A673 (cell line): ENCODE measurements around the gene KLF12. TPM values are rescaled to one million over a fixed set of nuclear protein-coding genes. Genes with fewer than 3 reads are reported as not detected.

Experiments
- BruUV-seq: library from RNA; stranded (reverse); fragments of 400-500 nt; replicated peaks from 2 replicates; lab custom pipeline; 2021; lab: Mats Ljungman, UMichigan
- CTCF ChIA-PET: fragments of 300-600 bp; sonication (Branson Sonifier 250); formaldehyde crosslinking; loops from one replicate; lab custom pipeline; 2022; ENCODE audit warnings: antibody characterized with exemption; lab: Charles Lee
- POLR2A ChIA-PET: fragments of 300-600 bp; sonication (Branson Sonifier 250); formaldehyde crosslinking; loops from one replicate; lab custom pipeline; 2022; ENCODE audit warnings: antibody characterized with exemption; ENCODE audit not compliant: low non-redundant PET; lab: Charles Lee
- DNase-seq: peaks from one replicate; pipeline ENCODE4 v3.0.0-alpha.2; 2015; ENCODE audit warnings: low spot score
- H3K27ac ChIP-seq: fragments of 200-600 bp; sonication (generic); 2 replicates; pipeline ENCODE4 v1.5.1; 2016; ENCODE audit warnings: mixed run types, low read depth, mild to moderate bottlenecking, mixed read lengths, antibody characterized with exemption, low read length; ENCODE audit not compliant: poor library complexity, severe bottlenecking
- H3K27me3 ChIP-seq: fragments of 200-600 bp; sonication (generic); replicated peaks from 2 replicates; pipeline ENCODE4 v1.6.1; 2017; ENCODE audit warnings: mixed run types, low read depth, mild to moderate bottlenecking, mixed read lengths, antibody characterized with exemption, low read length; ENCODE audit not compliant: insufficient read depth, poor library complexity
- H3K36me3 ChIP-seq: fragments of 200-600 bp; sonication (generic); 2 replicates; pipeline ENCODE4 v1.6.1; 2016; ENCODE audit warnings: mixed run types, mild to moderate bottlenecking, mixed read lengths, antibody characterized with exemption, low read length; ENCODE audit not compliant: insufficient read depth, poor library complexity, severe bottlenecking
- H3K4me1 ChIP-seq: fragments of 200-600 bp; sonication (generic); 2 replicates; pipeline ENCODE4 v1.6.1; 2017; ENCODE audit warnings: mixed run types, mild to moderate bottlenecking, mixed read lengths, antibody characterized with exemption, low read length; ENCODE audit not compliant: insufficient read depth, poor library complexity, severe bottlenecking
- H3K4me3 ChIP-seq: fragments of 200-600 bp; sonication (generic); 2 replicates; pipeline ENCODE4 v1.5.1; 2016; ENCODE audit warnings: low read depth, mixed run types, mild to moderate bottlenecking, mixed read lengths, low read length; ENCODE audit not compliant: poor library complexity, severe bottlenecking
- H3K9me3 ChIP-seq: fragments of 200-600 bp; sonication (generic); 2 replicates; pipeline ENCODE4 v1.6.1; 2016; ENCODE audit warnings: mixed run types, low read depth, mild to moderate bottlenecking, mixed read lengths, antibody characterized with exemption, low read length; ENCODE audit not compliant: poor library complexity, severe bottlenecking
- CTCF ChIP-seq: fragments of 300-800, 200-600 bp; sonication (generic); conservative IDR thresholded peaks from 2 replicates; pipeline ENCODE4 v1.5.1; 2017; ENCODE audit warnings: low read depth, mild to moderate bottlenecking, antibody characterized with exemption, low read length, moderate library complexity, mixed read lengths
- EZH2 ChIP-seq: fragments of 200-600 bp; sonication (generic); IDR thresholded peaks from 2 replicates; pipeline ENCODE4 v1.6.1; 2017; ENCODE audit warnings: borderline replicate concordance, low read depth, mild to moderate bottlenecking, mixed read lengths, antibody characterized with exemption, low read length; ENCODE audit not compliant: poor library complexity, severe bottlenecking
- intact Hi-C: fragments of 100-400 bp; cut with micrococcal nuclease; formaldehyde crosslinking; loops from one replicate; pipeline ENCODE4 v1.10.0; 2022; ENCODE audit not compliant: unreplicated experiment
- total RNA-seq: library from RNA; stranded (reverse); gene quantifications from 2 replicates; pipeline ENCODE4 v1.2.3, GENCODE V29; 2021

Gene KLF12
- total RNA-seq, 1 experiment from 2014 or later = 12.4 TPM

GRCh38 chr13:74107598-74107997 is 26.6 kb downstream of the KLF12 start:
- DNase-seq = no peak
- Histone ChIP-seq H3K36me3 (no peaks in the 10 kb centered on the region), H3K9me3 (no peaks in the 10 kb centered on the region), H3K27ac (no peak overlapping the region), H3K4me3 (no peak overlapping the region), H3K4me1 (no peaks in the 10 kb centered on the region), H3K27me3 (no peaks in the 10 kb centered on the region)
- TF ChIP-seq CTCF (no peak), EZH2 (no peak)
- no TSS peak for BruUV-seq
- CTCF ChIA-PET = no interaction called here
- intact Hi-C loops = no loop called here
- POLR2A ChIA-PET = no interaction called here

- no peaks in the 10 kb centered on the region for H3K4me1 ChIP-seq
- H3K9me3 ChIP-seq = peaks cover 5% of the 10 kb centered on the region
- ChIA-PET CTCF (no interaction called here), POLR2A (no interaction called here)
- BruUV-seq = no TSS peak
- no peaks in the 10 kb centered on the region for H3K36me3 ChIP-seq
- no peaks in the 10 kb centered on the region for H3K27me3 ChIP-seq
- H3K4me3 ChIP-seq = no peak overlapping the region
- DNase-seq = no peak
- no peak overlapping the region for H3K27ac ChIP-seq
- intact Hi-C loops = no loop called here
- TF ChIP-seq CTCF (no peak), EZH2 (no peak)
These were observed 28.3 kb downstream of the KLF12 start for GRCh38 chr13:74105871-74106270.

- H3K27me3 ChIP-seq = no peaks in the 10 kb centered on the region
- no TSS peak for BruUV-seq
- POLR2A ChIA-PET = interaction anchor here (0.6 kb wide), 1 partner anchor 119 kb away, joined by 3 read pairs; no protein-coding TSS in a partner anchor
- CTCF ChIA-PET = no interaction called here
- H3K9me3 ChIP-seq = peaks cover 5% of the 10 kb centered on the region
- no peak for TF ChIP-seq EZH2
- no peak for TF ChIP-seq CTCF
- DNase-seq = no peak
- no peak overlapping the region for H3K4me3 ChIP-seq
- intact Hi-C loops = no loop called here
- no peak overlapping the region for H3K27ac ChIP-seq
- H3K4me1 ChIP-seq = no peaks in the 10 kb centered on the region
- no peaks in the 10 kb centered on the region for H3K36me3 ChIP-seq
These were observed 29.4 kb downstream of the KLF12 start for GRCh38 chr13:74104661-74105275.
